ENCODE measurements around the gene RTN4.

DNA sequence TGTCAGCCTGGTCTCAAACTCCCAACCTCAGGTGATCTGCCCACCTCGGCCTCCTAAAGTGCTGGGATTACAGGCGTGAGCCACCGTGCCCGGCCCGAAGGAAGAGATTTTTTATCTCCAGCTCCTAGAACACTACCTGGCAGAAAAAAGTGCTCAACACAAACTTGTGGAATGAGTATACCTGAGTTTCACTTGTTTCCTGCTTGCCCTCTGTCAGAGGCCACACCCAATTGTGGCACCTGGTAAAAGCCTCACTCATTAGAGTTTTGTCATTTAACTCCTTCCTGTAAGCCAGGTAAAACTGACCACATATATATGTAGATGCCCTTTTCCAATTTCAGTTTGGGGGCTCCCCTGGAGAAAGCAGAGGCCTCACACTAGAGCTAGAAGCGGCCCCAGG, 42.2 kb upstream of the RTN4 start:
- no peak for TF ChIP-seq POLR2A (IDR thresholded peaks at IDR 0.05)
- no peak for TF ChIP-seq POLR2AphosphoS5 (IDR thresholded peaks at IDR 0.05; ENCODE audit: insufficient read depth in 1 of 2, low read depth in 1 of 2)
